ENCODE data around the gene NF1. TPM values are rescaled to one million over a fixed set of nuclear protein-coding genes. Genes with fewer than 3 reads are reported as not detected.

Gene NF1
- total and polyA plus RNA-seq, 2 of the 13 experiments (the other 11 are each of a cell fraction or from before 2014, with no cell fraction given) = 21.5 to 26.5 TPM

GRCh38 chr17:31394544-31394943, 299.8 kb downstream of the NF1 start (continued):
- TF ChIP-seq MTA1 (CRISPR knock-in tag; IDR thresholded peaks at IDR 0.05; ENCODE audit: borderline replicate concordance) (no peak), GTF2F1 (IDR thresholded peaks at IDR 0.05; ENCODE audit: low read length) (no peak), FOXO1 (CRISPR knock-in tag; IDR thresholded peaks at IDR 0.05) (0 out of 2 replicates have a peak, but pooled peaks have one; percentile 41), RBM22 (optimal IDR thresholded peaks at IDR 0.05; ENCODE audit: low read length) (no peak), ZNF550 (CRISPR knock-in tag; IDR thresholded peaks at IDR 0.05; ENCODE audit: borderline replicate concordance) (no peak), HMGA1 (CRISPR knock-in tag; conservative IDR thresholded peaks at IDR 0.05) (no peak), PATZ1 (CRISPR knock-in tag; IDR thresholded peaks at IDR 0.05) (peak; percentile 54; the same call in 1 of the 2 replicates), TMF1 (CRISPR knock-in tag; IDR thresholded peaks at IDR 0.05; ENCODE audit: low read depth) (0 out of 2 replicates have a peak, but pooled peaks have one; percentile 40), ATM (IDR thresholded peaks at IDR 0.05; ENCODE audit: borderline replicate concordance) (no peak), SIN3B (IDR thresholded peaks at IDR 0.05; ENCODE audit: low read length) (no peak), ETV6 (CRISPR knock-in tag; conservative IDR thresholded peaks at IDR 0.05) (peak; percentile 54; the same call in 1 of the 2 replicates), ZNF75D (CRISPR knock-in tag; IDR thresholded peaks at IDR 0.05; ENCODE audit: borderline replicate concordance) (no peak), ZNF546 (CRISPR knock-in tag; conservative IDR thresholded peaks at IDR 0.05) (0 out of 2 replicates have a peak, but pooled peaks have one; percentile 43), MBD4 (IDR thresholded peaks at IDR 0.05; ENCODE audit: borderline replicate concordance, low read length) (no peak), HNRNPUL1 (IDR thresholded peaks at IDR 0.05; ENCODE audit: low read depth, low read length) (no peak), ARID2 (CRISPR knock-in tag; IDR thresholded peaks at IDR 0.05; ENCODE audit: borderline replicate concordance) (no peak), KDM2A (CRISPR knock-in tag; IDR thresholded peaks at IDR 0.05; ENCODE audit: borderline replicate concordance, low read depth) (peak; percentile 69; the same call in 1 of the 2 replicates), SOX5 (CRISPR knock-in tag; IDR thresholded peaks at IDR 0.05; ENCODE audit: borderline replicate concordance) (peak; percentile 37; the same call in 1 of the 2 replicates), CENPT (CRISPR knock-in tag; IDR thresholded peaks at IDR 0.05; ENCODE audit: low read depth) (no peak), MXD4 (CRISPR knock-in tag; IDR thresholded peaks at IDR 0.05) (peak; percentile 57; the same call in 1 of the 2 replicates)
- TF ChIP-seq, protein P1, sequence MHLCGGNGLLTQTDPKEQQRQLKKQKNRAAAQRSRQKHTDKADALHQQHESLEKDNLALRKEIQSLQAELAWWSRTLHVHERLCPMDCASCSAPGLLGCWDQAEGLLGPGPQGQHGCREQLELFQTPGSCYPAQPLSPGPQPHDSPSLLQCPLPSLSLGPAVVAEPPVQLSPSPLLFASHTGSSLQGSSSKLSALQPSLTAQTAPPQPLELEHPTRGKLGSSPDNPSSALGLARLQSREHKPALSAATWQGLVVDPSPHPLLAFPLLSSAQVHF (CRISPR knock-in tag; IDR thresholded peaks at IDR 0.05) = 0 out of 2 replicates have a peak, but pooled peaks have one; percentile 28
- TF ChIP-seq, protein P2, sequence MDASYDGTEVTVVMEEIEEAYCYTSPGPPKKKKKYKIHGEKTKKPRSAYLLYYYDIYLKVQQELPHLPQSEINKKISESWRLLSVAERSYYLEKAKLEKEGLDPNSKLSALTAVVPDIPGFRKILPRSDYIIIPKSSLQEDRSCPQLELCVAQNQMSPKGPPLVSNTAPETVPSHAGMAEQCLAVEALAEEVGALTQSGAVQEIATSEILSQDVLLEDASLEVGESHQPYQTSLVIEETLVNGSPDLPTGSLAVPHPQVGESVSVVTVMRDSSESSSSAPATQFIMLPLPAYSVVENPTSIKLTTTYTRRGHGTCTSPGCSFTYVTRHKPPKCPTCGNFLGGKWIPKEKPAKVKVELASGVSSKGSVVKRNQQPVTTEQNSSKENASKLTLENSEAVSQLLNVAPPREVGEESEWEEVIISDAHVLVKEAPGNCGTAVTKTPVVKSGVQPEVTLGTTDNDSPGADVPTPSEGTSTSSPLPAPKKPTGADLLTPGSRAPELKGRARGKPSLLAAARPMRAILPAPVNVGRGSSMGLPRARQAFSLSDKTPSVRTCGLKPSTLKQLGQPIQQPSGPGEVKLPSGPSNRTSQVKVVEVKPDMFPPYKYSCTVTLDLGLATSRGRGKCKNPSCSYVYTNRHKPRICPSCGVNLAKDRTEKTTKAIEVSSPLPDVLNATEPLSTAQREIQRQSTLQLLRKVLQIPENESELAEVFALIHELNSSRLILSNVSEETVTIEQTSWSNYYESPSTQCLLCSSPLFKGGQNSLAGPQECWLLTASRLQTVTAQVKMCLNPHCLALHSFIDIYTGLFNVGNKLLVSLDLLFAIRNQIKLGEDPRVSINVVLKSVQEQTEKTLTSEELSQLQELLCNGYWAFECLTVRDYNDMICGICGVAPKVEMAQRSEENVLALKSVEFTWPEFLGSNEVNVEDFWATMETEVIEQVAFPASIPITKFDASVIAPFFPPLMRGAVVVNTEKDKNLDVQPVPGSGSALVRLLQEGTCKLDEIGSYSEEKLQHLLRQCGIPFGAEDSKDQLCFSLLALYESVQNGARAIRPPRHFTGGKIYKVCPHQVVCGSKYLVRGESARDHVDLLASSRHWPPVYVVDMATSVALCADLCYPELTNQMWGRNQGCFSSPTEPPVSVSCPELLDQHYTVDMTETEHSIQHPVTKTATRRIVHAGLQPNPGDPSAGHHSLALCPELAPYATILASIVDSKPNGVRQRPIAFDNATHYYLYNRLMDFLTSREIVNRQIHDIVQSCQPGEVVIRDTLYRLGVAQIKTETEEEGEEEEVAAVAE (CRISPR knock-in tag; IDR thresholded peaks at IDR 0.05; ENCODE audit: borderline replicate concordance) = peak; percentile 88
- TF ChIP-seq, protein P3, sequence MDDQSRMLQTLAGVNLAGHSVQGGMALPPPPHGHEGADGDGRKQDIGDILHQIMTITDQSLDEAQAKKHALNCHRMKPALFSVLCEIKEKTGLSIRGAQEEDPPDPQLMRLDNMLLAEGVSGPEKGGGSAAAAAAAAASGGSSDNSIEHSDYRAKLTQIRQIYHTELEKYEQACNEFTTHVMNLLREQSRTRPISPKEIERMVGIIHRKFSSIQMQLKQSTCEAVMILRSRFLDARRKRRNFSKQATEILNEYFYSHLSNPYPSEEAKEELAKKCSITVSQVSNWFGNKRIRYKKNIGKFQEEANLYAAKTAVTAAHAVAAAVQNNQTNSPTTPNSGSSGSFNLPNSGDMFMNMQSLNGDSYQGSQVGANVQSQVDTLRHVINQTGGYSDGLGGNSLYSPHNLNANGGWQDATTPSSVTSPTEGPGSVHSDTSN (CRISPR knock-in tag; IDR thresholded peaks at IDR 0.05; ENCODE audit: borderline replicate concordance) = 0 out of 2 replicates have a peak, but pooled peaks have one; percentile 75
